K562 treated with DMSO at 1 percent for 12 hours (cell line): Measurements from ENCODE around the gene ZNF132. TPM values are rescaled to one million over a fixed set of nuclear protein-coding genes. Genes with fewer than 3 reads are reported as not detected.

Experiments
- total RNA-seq: library from RNA; unstranded; fragments of 300-600 nt; gene quantifications from 2 replicates; pipeline ENCODE4 v1.2.3, GENCODE V29; 2022; ENCODE audit not compliant: insufficient read depth

The ZNF132 gene
- total RNA-seq, result 0.32 and 0.47 TPM in 2 replicates

DNA sequence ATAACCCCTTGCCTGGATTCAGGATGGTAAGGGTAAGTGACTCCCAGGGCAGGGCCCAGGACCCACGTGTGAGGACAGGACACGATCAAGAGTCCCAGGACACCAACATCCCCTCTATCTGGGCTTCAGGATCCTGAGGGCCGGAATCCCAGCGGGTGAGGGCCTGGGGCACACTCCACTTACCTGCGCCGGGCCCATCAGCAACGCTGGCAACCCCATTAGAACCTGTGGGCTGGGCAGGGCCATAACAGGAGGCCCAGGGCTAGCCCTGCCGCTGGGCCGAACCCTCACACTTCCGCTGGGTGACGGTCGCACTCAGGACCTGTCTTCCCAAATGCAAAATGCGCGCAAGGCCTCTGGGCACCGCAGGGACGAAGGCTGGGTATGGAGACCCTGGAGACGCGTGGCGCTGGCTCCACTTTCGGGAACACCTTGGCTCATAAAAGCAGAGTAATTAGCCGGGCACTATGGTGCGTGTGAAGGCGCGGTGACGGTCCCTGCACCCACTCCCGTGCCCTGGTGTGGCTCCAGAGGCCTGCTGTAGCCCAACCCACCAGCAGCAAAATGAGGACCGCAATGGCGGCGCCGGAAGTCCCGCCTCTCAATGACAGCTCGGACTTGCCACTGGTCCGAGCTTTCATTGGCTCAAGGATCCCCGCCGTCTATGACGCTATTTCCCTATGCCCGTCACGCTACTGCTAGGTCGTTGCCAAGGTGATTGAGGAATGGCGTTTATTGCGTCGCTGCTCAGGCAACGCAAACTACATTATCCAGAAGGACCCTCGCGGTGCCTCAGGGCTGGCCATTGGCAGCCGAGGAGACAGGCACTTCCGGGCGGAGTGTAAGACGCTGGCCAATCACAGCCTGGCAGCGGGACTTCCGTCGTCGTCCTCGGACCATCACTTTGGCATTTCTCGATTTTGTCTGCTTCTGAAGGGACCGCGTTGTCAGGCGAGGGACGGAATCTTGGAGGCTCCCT is at the start of gene ZNF132:
ZNF132 (minus strand) TSS at position 578 of the 979 bp plus-strand sequence; CDS start at position 246, 332 bp downstream.

GRCh38 chr19:58475714-58476497 is 36.0 kb upstream of the ZNF132 start, which contains the start of gene ZNF446:
Gene ZNF446 (plus strand): TSS chr19:58476352. CDS start chr19:58477219, 867 bp downstream.

GRCh38 chr19:58466760-58467589 is 27.0 kb upstream of the ZNF132 start, which contains the start of gene ZNF324:
Gene ZNF324 (plus strand): TSS chr19:58467080. CDS start chr19:58469186, 2,106 bp downstream.

DNA sequence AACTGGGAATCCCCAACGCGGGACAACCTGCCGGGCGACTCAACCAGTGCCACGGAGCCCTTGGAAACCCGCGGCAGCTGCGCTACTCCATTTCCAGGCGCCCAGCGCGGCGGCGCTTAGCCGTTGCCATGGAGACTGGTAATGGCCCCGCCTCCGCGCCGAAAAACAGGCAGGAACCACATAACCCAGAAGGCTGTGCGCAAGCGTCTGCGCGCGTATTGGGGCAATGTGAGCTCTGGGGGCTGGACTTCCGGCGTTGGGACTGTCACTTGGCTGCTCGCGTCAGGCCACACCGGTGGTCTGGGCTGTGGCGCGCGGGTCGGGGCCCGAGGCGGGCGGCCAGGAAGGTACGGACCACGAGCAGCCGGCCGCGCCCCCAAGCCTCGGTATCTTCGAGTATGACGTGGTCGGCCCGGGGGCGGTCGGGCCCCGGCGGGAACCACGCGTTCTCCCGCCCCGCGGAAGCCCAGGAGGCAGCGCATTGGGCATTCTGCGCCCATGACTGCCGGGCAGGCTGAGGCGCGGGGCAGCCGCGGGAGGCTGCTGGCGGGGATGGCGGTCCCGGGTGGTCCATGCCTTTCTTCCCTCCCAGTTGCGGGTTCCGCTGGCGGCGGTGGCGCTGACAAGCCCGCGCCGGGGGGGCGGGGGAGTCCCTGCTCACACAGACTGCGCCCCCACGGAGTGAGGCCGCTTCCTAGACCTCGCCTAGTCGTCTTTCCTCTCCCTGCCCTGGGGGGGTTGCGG is 11.6 kb upstream of the ZNF132 start, which contains the start of gene ZNF324B:
ZNF324B (plus strand) TSS at position 265 of the 744 bp plus-strand sequence. CDS start 2,080 bp downstream, outside the sequence.

GRCh38 chr19:58408152-58409009 is 31.6 kb downstream of the ZNF132 start, which contains the start of gene ZNF584:
Gene ZNF584 (plus strand): TSS chr19:58408649. CDS start chr19:58409148, 499 bp downstream.

DNA sequence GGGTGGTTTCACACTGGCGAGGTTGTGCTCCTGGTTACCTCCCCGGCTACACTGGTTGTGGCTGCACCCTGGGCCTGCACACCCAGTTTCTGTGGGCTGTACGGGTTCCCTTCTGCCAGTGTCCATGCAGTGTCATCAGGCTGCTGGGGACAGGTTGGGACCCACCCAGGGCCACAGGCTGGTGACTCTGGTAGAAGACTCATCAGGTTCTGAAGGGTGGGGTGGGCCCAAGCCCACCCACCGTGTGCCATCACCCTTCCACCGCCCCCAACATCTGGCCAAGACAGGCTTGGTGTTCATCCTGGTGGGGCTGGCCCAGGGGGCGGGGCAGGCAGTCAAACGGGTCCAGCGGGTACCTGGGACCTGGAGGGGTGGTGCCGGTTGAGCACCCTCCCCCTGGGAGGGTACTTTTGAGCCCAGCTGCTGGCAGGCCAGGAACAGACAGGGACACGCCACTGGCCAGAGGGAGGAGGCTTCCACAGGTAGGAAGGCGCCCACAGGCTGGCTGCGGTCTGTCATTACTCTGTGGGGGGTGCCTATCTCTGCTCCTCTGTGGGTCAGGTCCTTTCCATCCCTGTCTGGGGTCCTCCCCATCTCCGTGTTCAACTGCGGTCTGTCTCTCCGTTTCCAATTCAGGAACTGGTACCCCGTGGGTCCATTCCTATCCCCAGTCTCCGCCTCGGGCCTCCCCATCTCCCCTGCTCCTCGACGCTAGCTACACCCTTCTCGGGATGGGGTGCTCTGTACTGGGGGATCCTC is 44.6 kb downstream of the ZNF132 start, which contains the start of gene RNF225:
RNF225 (plus strand) TSS at position 437 of the 759 bp plus-strand sequence. CDS start 434 bp downstream, outside the sequence.

DNA sequence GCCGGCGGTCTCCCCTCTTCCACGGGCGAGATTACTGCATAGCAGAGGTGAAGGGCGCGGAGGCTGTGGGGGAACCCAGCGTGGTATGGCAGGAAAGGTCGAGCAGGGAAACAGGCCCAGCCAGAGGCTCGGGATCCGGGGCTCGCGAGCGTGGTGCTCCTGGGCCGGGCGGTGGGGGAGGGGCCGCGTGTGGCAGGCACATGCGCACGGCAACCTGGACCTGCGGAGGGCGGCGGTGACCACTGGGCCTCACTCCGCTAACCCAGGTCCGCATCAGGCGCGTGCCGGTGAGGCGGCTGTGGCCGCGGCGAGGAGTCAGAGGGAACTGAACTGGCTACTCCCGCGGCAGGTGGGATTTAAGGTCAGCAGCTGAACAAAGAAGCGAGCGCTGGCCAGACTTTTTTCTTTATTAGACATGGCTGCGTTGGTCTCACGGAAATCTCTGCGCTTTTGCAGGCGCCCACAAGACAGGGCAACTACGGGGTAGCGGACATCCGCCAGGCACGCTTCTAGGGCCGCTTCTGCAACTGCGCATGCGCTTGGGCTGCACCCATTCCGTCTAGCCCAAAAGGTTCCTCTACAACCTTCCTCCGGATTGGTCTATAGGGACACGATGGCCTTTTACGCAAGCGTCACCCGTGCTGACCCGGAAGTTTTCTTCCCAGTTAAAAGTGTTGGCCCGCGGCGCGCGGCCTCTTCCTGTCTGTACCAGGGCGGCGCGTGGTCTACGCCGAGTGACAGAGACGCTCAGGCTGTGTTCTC is 53.2 kb downstream of the ZNF132 start, which contains the start of gene RPS5:
RPS5 (plus strand) TSS at position 694 of the 762 bp plus-strand sequence. CDS start 869 bp downstream, outside the sequence.

Other genes starting within 250 kb of the ZNF132 start
- 19.2 and 86.8 TPM in 2 replicates for gene ZNF544, start 211.2 kb downstream of the ZNF132 start, total RNA-seq
- 1.1 and 2.3 TPM in 2 replicates for gene ZNF8, start 161.2 kb downstream of the ZNF132 start, total RNA-seq
- gene ERVK3-1, start 134.8 kb downstream of the ZNF132 start, total RNA-seq, result 88.3 and 106 TPM in 2 replicates
- 1.4 and 3.5 TPM in 2 replicates for gene ZSCAN22, start 113.2 kb downstream of the ZNF132 start, total RNA-seq
- gene A1BG, start 86.7 kb downstream of the ZNF132 start, total RNA-seq, result 45.3 and 79.2 TPM in 2 replicates
- 2.4 and 4.5 TPM in 2 replicates for gene ZNF497, start 77.4 kb downstream of the ZNF132 start, total RNA-seq
- gene ZNF837, start 59.1 kb downstream of the ZNF132 start, total RNA-seq, result 3.3 and 3.6 TPM in 2 replicates
- gene RPS5, start 52.9 kb downstream of the ZNF132 start, total RNA-seq, result 4,498 and 7,272 TPM in 2 replicates
- gene RNF225, start 44.5 kb downstream of the ZNF132 start, total RNA-seq, result not detected in 2 replicates
- 7.4 and 21.7 TPM in 2 replicates for gene ZNF584, start 31.5 kb downstream of the ZNF132 start, total RNA-seq
- 1.8 and 5.1 TPM in 2 replicates for gene ZNF324B, start 11.5 kb upstream of the ZNF132 start, total RNA-seq
- gene ZNF324, start 26.9 kb upstream of the ZNF132 start, total RNA-seq, result 8.4 and 11.7 TPM in 2 replicates
- 8.1 and 13.6 TPM in 2 replicates for gene ZNF446, start 36.2 kb upstream of the ZNF132 start, total RNA-seq
- 20.0 and 25.4 TPM in 2 replicates for gene SLC27A5, start 71.8 kb upstream of the ZNF132 start, total RNA-seq
- 11.0 and 15.4 TPM in 2 replicates for gene ZBTB45, start 79.7 kb upstream of the ZNF132 start, total RNA-seq
- 666 and 733 TPM in 2 replicates for gene TRIM28, start 103.9 kb upstream of the ZNF132 start, total RNA-seq
- 148 and 177 TPM in 2 replicates for gene CHMP2A, start 115.0 kb upstream of the ZNF132 start, total RNA-seq
- gene UBE2M, start 118.5 kb upstream of the ZNF132 start, total RNA-seq, result 113 TPM in 2 replicates
- gene MZF1, start 133.2 kb upstream of the ZNF132 start, total RNA-seq, result 9.7 and 16.9 TPM in 2 replicates